GM12865 (cell line): Measurements from ENCODE around the gene ATP6V0D1.
"Not testable (repeated sequence)": the region's sequence is repeated elsewhere in the genome, so short reads cannot be mapped to it uniquely, and the experiment has no call there.

ENCODE experiments used
- DNase-seq: peaks from one replicate; pipeline ENCODE4 v3.0.0; 2010; ENCODE audit warnings: low read depth
- H3K4me3 ChIP-seq: 2 replicates; pipeline ENCODE4 v1.5.1; 2011; ENCODE audit warnings: mild to moderate bottlenecking, low read depth, low read length, control low read depth
- TF ChIP-seq, protein P1 (sequence below): IDR thresholded peaks from 2 replicates; pipeline ENCODE4 v1.5.1; 2011; ENCODE audit warnings: low read length, control low read depth, low read depth, inconsistent platforms; ENCODE audit not compliant: insufficient read depth; ENCODE audit errors: missing control alignments

ATP6V0D1 gene

DNA sequence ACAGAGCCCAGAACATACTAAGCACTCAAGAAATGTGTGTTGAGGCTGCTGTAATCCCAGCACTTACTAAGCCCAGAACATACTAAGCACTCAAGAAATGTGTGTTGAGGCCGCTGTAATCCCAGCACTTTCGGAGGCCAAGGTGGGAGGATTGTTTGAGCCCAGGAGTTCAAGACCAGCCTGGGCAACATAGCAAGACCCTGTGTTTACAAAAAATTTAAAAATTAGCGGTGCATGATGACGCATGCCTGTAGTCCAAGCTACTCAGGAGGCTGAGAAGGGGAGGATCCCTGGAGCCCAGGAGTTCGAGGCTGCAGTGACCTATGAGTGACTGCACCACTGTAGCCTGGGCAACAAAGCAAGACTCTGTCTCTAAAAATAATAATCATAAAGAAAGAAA lies 57.9 kb downstream of the ATP6V0D1 start:
- H3K4me3 ChIP-seq = no peak overlapping the region
- TF ChIP-seq, protein P1, sequence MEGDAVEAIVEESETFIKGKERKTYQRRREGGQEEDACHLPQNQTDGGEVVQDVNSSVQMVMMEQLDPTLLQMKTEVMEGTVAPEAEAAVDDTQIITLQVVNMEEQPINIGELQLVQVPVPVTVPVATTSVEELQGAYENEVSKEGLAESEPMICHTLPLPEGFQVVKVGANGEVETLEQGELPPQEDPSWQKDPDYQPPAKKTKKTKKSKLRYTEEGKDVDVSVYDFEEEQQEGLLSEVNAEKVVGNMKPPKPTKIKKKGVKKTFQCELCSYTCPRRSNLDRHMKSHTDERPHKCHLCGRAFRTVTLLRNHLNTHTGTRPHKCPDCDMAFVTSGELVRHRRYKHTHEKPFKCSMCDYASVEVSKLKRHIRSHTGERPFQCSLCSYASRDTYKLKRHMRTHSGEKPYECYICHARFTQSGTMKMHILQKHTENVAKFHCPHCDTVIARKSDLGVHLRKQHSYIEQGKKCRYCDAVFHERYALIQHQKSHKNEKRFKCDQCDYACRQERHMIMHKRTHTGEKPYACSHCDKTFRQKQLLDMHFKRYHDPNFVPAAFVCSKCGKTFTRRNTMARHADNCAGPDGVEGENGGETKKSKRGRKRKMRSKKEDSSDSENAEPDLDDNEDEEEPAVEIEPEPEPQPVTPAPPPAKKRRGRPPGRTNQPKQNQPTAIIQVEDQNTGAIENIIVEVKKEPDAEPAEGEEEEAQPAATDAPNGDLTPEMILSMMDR = no peak
- no peak for DNase-seq

DNA sequence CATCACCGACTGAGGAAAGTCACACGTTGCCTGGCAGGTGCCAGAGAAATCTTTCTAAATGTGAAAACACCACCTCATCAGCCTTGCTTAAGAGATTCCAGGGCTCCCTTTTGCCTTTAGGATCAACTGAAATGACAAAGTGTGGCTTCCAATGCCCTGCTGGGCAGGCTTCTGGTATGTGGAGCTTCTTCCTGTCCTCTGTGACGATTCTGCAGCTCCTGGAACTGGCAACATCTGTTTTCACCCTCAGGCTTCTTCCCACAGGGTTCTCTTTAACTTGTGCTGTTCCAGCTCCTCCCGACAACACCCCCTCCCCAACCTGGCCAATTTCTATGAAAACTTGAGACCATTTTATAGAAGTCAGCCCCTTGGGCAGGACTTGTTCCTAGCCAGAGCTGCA lies 59.9 kb downstream of the ATP6V0D1 start:
- no peak overlapping the region for H3K4me3 ChIP-seq
- TF ChIP-seq, protein P1 = no peak
- DNase-seq = no peak

DNA sequence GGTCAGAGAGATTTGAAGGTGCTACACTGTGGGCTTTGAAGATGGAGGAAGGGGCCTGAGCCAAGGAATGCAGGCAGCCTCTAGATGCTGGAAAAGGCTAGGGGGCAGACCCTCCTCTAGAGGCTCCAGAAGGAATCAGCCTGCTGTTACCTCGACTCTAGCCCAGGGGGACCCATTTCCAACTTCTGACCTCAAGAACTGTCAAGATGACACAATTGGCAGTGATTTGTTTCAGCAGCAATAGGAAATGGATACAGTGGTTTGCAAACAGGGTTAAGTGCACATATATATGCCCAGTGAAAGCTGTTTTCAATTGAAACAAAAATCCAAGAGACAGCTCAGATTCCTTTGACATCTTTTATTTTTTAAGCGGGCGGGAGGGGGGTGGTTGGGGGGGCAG lies 61.0 kb downstream of the ATP6V0D1 start:
- TF ChIP-seq, protein P1 = no peak
- no peak for DNase-seq
- no peak overlapping the region for H3K4me3 ChIP-seq

DNA sequence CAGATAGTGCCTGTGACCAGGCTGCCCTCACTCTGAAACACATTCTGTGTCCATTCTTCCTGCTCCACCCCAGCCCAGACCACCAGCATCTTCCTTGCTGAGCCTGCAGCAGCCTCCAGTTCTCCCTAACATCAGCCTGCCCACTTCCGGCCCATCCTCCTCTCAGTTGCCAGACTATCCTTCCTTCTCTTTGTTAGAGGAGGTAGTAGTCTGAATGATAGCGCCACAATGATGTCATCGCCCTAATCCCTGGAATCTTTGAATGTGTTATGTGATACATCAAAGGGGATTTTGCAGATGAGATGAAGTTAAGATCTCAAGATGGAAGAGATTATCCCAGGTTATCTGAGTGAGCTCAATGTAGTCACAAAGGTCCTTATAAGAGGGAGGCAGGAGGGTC lies 61.5 kb downstream of the ATP6V0D1 start:
- no peak for DNase-seq
- no peak overlapping the region for H3K4me3 ChIP-seq
- TF ChIP-seq, protein P1 = no peak

DNA sequence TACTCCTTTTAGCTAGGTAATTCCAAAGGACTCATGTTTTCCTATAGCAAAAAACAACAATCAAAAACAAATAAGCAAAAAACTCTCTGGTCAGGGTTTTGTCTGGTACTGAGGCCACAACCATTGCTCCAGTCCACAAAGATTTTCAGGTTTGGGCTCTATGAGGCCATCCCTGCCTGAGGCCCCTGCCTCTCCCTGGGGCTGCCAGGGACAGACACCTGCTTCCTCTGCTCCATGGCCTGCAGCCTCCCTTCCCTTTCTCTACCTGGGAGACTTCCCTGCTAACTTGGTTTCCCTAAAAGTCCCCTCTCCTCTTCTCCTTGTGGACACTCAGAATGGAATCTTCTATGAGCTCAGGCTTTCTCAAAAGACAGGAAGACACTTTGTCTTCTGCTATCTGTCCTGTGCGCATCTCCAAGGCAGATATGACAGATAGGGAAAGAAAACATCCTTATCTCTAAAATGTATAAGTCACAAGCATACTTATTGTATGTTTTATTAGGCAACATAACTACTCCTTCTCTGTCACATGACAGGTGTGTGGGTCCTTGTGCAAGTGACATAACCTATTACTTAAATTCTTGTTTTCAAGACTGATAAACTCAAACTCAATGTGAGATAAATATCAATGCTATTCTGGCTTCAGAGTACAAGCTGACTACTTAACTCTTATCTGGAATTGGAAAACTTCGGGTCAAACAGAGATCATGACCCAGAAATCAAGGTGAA lies 63.5 kb downstream of the ATP6V0D1 start:
- TF ChIP-seq, protein P1 = no peak
- no peak overlapping the region for H3K4me3 ChIP-seq
- no peak for DNase-seq

DNA sequence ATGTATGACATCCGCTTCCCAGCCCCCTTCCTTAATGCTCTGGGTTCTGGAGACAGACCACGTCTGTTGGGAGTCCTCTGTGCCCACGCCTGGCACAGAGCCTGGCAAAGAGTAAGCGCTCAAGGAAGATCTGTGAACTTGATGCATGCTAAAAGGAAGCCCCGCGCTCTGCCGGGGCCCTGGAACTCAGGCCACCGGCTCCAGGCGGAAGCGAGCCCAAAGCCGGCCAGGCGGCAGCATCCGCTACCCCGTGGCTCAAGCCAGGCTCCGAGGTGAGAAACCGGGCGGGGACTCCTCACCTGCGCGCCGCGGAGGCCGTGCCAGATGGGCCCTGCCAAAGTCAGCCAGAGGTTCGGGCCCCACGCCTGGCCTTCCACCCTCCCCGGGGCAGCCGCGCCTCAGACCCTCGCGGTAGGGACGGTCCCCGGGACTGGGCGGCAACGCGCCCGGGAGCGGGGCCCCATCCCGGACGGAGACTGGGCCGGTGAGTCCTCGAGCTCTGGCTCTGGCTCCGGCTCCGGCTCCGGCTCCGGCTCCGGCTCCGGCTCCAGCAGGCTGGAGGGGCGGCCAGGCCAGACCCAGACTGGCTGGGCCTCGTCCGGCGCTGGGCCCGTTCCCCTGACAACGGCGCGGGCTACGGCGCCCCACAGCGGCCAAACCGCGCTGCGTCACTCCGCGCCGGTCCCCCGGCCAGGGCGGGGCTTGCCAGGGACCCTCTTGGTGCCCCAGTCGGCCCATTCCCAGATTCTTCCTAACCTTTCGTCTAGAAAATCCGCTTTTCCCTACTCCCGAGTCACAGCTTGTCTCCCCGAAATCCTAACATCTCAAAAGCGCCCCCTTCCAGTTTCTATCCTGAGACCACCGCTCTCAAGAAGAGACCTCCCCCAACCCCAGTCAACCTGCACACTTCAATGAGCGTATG lies 64.8 kb downstream of the ATP6V0D1 start, which contains the start of gene ZDHHC1:
TSS of gene ZDHHC1 (minus strand) at position 606 of the 922 bp plus-strand sequence. CDS start 8,702 bp downstream, outside the sequence.
- peak; percentile 49 for DNase-seq
- peak within 1 kb of the TSS; percentile 56 for H3K4me3 ChIP-seq
- TF ChIP-seq, protein P1 = peak; percentile 53

DNA sequence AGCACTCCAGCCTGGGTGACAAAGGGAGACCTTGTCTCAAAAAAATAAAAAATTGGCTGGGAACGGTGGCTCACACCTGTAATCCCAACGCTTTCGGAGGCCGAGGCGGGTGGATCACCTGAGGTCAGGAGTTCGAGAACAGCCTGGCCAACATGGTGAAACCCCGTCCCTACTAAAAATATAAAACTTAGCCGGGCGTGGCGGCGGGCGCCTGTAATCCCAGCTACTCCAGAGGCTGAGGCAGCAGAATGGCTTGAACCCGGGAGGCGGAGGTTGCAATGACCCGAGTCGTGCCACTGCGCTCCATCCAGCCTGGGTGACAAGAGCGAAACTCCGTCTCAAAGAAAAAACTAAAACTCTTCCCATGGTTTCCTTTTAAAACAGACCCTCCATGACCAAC lies 65.5 kb downstream of the ATP6V0D1 start:
- DNase-seq, H3K4me3 ChIP-seq: not testable (repeated sequence)
